Stimulated activated CD4-positive, alpha-beta T cell treated with anti-CD3 and anti-CD28 coated beads, Interleukin-15, amount 100 ng/mL, for 1 hour (primary cell): ENCODE data around the gene ERAS.
"Not testable (repeated sequence)": the region's sequence is repeated elsewhere in the genome, so short reads cannot be mapped to it uniquely, and the experiment has no call there.

Experiments
- DNase-seq, 2 donors: peaks; one replicate each; pipeline ENCODE4 v3.0.0-alpha.2; 2020; ENCODE audit warnings: low read depth in 1 of 2, low spot score in 1 of 2

The ERAS gene

DNA sequence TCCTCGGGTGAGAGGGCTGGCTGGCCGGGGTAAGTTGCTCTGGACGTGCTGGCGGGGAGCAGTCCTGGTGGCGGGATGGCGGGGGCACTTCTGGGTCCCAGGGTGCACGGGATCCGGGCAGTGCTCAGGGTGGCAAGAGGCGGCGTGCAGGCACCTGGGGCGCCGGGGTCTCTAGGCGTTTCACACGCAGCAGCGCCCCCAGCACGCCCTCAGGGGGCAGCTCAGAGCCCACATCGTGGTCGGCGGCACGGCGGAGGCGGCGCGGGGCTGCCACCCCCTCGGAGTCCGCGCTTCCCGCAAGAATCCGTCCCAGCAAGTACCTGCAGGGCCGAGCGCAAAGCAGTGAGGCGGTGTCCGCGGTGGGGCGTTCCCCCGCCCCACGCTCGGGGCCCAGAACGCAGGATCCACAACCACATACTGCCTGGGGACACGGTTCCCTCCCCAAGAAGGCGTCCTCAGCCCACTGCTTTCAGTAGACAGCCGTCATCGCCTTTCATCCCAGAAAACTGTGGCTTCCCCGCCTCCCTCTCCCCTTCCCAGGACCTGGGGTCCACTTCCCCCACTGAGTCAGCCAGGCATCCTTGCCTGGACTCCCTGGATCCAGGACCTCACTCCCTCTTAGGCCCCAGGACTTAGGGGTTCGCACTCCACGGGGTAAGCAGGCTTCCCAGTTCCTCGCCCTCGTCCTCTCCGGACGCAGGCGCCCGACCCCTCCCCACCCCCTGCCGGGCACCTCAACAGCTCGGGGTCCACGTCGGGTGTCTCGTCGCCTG lies 5.0 kb downstream of the ERAS start:
- DNase-seq: no peak

DNA sequence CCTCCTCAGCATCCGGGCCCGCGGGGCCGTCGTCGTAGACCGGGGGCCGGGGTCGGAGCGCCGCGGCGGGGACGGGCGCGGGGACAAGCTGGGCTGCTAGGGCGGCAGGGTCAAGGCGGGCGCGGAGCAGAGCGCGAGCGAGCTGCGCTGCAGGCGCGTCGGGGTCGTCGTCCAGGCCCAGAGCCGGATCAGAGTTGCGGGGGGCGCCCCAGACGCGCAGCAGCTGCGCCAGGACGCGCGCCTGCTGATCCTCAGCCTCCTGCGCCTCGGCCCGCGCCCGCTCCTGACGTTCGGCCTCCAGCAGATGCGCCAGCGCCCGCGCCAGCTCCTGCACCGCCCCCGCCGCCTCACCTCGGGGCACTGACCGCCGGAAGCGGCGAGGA lies 5.6 kb downstream of the ERAS start:
- DNase-seq: no peak

DNA sequence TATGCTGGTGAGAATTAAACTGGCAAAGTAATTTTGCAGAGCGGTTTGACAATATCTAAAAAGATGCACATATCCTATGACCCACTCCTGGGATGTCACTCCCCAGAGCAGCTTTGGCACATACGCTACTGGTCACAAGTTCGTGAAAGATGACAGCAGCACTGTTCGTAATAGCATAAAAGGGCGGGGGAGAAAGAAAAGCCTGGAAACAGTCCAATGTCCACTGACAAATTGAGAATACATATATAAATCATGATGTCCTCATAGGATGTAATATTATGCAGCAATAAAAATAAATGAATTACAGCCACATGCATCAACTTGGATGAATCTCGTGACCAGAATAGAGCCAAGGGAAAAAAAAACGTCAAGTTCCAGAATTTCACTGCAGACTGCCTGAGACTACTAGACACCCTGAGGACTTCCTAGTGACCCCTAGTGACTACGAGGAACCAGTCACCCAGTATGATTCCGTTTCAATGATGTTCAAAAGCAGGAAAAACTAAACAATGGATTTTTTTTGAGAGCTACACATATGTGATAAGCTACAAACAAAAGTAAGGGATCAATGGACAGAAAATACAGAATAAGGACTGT lies 7.3 kb downstream of the ERAS start:
- DNase-seq: no peak

DNA sequence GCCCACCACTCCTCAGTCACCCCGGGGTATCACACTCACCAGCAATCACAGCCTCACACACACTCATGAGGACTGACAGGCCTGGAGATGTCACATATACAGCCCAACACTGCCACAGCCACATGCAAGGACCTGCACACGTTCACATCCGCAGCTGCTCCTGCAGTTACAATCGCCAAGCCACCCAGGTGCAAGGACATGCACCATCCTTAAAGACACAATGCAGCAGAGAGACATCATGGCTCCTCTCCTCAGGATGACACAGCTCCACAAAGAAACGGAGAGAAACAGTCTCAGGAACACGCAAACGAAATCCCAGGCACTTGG lies 8.0 kb downstream of the ERAS start:
- no peak for DNase-seq

DNA sequence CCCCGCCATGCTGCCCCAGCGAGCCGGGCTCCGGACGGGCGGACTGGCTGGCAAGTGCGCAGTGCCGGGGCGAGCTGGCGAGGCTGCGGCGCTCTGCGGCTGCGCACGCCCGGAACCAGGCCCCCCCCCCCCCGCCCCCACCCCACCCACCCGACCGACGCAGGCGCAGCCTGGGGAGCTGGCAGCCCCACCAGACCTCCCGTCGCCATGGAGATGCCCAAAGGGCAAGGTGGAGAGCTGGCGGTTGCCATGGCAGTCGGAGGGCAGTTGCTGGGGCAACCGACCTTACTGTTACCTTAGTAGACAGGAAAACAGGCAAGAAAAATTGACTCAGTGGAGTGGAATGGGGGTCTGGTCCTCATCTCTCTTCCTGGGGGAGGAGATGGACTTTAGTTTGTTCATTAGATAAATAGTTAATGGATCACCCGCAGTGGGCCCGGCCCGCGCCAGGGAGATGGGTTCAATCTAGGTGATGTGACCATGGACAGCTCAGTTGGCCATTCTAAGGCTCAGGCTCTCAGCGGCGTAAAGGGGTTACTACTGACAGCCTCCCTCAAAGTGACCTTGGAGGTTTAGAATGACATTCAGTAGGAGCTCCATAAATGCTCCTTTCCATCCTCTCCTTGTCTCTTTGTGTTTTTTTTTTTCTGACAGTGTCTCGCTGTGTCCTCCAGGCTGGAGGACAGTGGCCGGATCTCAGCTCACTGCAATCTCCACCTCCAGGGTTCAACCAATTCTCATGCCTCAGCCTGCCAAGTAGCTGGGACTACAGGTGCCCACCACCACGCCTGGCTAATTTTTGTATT lies 9.4 kb downstream of the ERAS start, which contains the start of gene PCSK1N:
Gene PCSK1N, minus strand, starts transcription at position 87 of the 806 bp plus-strand sequence. Its CDS starts 78 bp downstream, at position 9.
- no peak for DNase-seq

DNA sequence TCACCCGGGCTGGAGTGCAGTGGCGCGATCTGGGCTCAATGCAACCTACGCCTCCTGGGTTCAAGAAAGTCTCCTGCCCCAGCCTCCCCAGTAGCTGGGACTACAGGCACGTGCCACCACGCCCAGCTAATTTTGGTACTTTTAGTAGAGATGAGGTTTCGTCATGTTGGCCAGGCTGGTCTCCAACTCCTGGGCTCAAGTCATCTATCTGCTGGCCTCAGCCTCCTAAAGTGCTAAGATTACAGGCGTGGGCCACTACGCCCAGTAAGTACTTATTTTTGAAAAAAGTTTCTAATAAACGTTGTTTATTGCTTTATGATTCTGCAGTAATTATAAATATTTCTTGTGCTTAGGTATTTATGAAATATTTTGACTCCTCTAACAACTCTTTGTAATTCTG lies 13.4 kb downstream of the ERAS start:
- no peak for DNase-seq

DNA sequence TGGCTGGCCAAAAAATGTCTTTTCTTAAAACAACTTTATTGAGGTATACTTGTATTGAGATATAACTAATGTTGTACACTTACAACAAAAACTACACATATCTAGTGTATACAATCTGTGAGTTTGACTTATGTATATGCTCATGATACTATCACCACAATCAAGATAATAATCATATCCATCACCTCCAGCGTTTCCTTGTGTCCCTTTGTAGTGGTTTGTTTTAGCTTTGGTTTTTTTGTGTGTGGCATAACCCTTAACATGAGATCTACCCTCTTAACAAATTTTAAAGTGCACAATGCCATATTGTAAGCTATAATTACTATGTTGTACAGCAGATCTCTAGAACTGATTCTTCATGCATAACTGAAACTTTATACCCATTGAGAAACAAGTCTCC lies 22.5 kb downstream of the ERAS start:
- no peak for DNase-seq

DNA sequence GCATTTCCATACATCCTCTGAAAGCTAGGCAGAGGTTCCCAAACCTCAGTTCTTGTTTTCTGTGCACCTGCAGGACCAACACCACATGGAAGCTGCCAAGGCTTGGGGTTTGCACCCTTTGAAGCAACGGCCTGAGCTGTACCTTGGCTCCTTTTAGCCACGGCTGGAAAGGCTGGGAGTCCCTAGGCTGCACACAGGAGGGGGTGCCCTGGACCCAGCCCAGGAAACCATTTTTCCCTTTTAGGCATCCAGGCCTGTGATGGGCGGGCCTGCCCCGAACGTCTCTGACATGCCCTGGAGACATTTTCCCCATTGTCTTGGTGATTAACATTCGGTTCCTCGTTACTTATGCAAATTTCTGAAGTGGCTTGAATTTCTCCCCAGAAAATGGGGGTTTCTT lies 26.5 kb downstream of the ERAS start:
- no peak for DNase-seq

DNA sequence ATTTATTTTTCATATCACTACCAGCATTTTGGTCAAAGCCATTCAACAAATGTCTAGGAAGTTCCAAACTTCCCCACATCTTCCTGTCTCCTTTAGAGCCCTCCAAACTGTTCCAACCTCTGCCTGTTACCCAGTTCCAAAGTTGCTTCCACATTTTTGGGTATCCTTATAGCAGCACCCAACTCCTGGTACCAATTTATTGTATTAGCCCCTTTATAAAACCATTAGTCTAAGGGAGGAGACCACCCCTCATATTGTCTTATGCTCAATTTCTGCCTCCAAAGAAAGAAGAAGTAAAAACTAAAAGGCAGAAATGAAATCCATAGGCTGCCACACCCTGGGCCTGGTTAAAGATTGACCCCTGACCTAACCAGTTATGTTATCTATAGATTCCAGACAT lies 27.2 kb downstream of the ERAS start:
- not testable (repeated sequence) for DNase-seq

DNA sequence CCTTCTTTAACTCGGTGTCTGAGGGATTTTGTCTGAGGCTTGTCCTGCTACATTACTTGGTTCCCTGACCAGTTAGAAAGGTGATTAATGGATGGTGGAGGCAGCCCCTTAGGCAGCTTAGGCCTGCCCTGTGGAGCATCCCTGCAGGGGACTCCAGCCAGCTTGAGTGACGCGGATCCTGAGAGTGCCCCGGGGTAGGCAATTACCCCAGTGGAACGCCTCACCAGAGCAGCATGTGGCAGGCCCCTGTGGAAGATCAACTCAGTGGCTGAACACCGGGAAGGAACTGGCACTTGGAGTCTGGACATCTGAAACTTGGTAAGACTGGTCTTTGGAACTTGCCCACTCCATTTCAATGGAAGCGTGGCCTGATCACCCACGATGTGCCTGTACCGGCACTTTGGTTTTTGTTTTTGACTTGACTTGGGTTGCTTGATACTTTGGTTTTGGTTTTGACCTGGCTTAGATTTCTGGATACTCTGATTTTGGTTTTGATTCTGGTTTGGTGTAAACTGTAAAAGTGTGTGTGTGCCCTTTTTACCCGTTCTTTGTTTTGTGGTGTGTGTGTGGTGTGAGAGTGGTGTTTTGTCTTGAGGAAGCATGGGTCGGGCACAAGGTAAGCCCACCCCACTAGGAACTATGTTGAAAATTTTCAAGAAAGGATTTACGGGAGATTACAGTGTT lies 27.9 kb downstream of the ERAS start:
- DNase-seq: not testable (repeated sequence)

DNA sequence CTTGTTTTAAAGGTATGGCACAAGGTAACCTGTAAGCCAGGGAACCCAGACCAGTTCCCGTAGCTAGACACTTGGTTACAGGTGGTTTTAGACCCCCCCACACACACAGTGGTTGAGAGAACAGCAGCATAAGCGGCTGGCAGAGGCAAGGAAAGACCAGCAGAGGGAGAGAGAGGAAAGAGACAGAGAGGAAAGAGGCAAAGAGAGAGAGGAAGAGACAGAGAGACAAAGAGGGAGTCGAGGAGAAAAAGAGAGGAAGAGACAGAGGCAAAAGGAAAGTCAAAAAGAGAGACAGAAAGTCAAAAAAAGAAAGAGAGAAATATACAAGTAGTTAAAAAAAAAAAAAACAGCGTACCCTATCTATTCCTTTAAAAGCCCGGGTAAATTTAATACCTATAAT lies 28.6 kb downstream of the ERAS start:
- DNase-seq: no peak

DNA sequence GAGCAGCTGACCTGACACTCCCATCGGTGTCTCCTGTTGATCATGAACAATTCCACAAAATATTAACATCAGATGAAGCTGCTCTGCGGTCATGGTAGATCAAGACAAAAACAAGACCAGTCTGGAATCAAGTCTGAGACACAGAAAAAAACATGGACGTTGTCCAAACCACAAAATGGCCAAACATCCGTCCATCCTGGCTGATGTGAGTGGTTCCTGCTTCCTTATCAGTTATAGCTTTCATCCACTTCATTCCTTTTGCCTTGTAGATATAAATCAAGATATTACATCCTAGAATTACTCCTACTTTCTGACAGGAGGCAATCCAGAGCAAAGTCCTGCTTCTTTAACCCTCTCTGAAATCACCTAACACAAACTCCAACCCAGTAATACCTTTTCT lies 37.9 kb downstream of the ERAS start:
- DNase-seq: no peak

DNA sequence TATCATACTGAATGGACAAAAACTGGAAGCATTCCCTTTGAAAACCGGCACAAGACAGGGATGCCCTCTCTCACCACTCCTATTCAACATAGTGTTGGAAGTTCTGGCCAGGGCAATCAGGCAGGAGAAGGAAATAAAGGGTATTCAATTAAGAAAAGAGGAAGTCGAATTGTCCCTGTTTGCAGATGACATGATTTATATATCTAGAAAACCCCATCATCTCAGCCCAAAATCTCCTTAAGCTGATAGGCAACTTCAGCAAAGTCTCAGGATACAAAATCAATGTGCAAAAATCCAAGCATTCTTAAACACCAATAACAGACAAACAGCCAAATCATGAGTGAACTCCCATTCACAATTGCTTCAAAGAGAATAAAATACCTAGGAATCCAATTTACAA lies 45.7 kb downstream of the ERAS start:
- not testable (repeated sequence) for DNase-seq

DNA sequence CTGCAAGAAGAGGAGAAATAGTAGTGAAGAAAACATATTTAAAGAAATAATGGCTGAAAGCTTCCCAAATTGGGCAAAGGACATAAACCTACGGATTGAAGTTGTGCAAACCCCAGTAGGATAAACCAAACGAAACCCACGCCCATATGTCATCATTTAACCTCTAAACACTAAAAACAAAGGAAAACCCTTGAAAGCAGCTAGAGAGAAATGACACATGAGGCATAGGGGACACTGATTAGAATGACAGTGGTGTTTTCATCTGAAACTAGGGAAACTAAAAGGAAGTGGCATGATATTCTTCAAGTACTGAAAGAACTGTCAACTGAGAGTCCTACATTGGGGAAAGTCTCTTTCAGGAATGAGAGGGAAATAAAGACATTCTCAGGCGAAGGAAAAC lies 50.6 kb downstream of the ERAS start:
- not testable (repeated sequence) for DNase-seq
